ENCODE measurements around the gene DRG1. TPM values are rescaled to one million over a fixed set of nuclear protein-coding genes. Genes with fewer than 3 reads are reported as not detected.

The DRG1 gene
- total and polyA plus RNA-seq, 10 of the 15 experiments (the other 5 are each of a cell fraction or from before 2014, with no cell fraction given): 59.7 to 147 (median 85.8) TPM

DNA sequence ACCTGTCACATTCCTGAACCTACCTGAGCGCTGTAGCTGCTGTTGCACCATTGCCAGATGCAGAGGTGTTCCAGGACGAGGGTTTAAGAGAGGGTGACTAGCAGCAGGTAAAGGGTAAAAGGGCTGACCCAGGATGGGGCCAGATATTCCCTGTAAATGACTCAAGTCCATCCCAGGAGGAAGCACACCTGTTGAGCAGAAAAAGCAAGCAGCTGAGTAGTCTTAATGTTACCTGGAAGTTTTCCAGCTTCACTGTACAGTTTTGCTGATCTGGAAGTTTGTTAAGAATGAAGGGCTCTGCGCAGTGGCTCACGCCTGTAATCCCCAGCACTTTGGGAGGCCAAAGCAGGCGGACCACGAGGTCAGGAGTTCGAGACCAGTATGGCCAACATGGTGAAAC is 41.3 kb downstream of the DRG1 start:
- FAIRE-seq: no peak
- RAD21 ChIA-PET (ENCODE audit: unreplicated experiment): no interaction called here

More for the DNA sequence above, 41.3 kb downstream of the DRG1 start:
- TF ChIP-seq SMAD5 (IDR thresholded peaks at IDR 0.05; ENCODE audit: low read depth) (no peak), ZNF217 (IDR thresholded peaks at IDR 0.05) (no peak), RELA (IDR thresholded peaks at IDR 0.05; ENCODE audit: borderline replicate concordance, partially characterized antibody) (no peak), RBBP5 (conservative IDR thresholded peaks at IDR 0.05) (no peak), E4F1 (IDR thresholded peaks at IDR 0.05; ENCODE audit: borderline replicate concordance, partially characterized antibody) (no peak), CEBPB (IDR thresholded peaks at IDR 0.05; ENCODE audit: borderline replicate concordance in 1 of 2, low read depth in 2 of 2, low read length in 2 of 2) (no peak)
- TF ChIP-seq, protein P1, sequence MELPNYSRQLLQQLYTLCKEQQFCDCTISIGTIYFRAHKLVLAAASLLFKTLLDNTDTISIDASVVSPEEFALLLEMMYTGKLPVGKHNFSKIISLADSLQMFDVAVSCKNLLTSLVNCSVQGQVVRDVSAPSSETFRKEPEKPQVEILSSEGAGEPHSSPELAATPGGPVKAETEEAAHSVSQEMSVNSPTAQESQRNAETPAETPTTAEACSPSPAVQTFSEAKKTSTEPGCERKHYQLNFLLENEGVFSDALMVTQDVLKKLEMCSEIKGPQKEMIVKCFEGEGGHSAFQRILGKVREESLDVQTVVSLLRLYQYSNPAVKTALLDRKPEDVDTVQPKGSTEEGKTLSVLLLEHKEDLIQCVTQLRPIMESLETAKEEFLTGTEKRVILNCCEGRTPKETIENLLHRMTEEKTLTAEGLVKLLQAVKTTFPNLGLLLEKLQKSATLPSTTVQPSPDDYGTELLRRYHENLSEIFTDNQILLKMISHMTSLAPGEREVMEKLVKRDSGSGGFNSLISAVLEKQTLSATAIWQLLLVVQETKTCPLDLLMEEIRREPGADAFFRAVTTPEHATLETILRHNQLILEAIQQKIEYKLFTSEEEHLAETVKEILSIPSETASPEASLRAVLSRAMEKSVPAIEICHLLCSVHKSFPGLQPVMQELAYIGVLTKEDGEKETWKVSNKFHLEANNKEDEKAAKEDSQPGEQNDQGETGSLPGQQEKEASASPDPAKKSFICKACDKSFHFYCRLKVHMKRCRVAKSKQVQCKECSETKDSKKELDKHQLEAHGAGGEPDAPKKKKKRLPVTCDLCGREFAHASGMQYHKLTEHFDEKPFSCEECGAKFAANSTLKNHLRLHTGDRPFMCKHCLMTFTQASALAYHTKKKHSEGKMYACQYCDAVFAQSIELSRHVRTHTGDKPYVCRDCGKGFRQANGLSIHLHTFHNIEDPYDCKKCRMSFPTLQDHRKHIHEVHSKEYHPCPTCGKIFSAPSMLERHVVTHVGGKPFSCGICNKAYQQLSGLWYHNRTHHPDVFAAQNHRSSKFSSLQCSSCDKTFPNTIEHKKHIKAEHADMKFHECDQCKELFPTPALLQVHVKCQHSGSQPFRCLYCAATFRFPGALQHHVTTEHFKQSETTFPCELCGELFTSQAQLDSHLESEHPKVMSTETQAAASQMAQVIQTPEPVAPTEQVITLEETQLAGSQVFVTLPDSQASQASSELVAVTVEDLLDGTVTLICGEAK (IDR thresholded peaks at IDR 0.05; ENCODE audit: borderline replicate concordance): no peak
- Histone ChIP-seq H2AFZ (ENCODE audit: control insufficient read depth, low read depth, low read length) (no peak overlapping the region), H3K4me2 (ENCODE audit: control insufficient read depth, insufficient read depth) (no peak overlapping the region), H3K27ac (ENCODE audit: control insufficient read depth, insufficient read depth) (no peak overlapping the region), H3K27me3 (replicated peaks in 1 of 2; ENCODE audit: control insufficient read depth in 2 of 2, insufficient read depth in 2 of 2, low read length in 1 of 2) (no peaks in the 10 kb centered on the region), H3K79me2 (ENCODE audit: control insufficient read depth, insufficient read depth, low read length) (no peaks in the 10 kb centered on the region), H3K4me3 (no peak overlapping the region), H3K9ac (ENCODE audit: control insufficient read depth, insufficient read depth, low read length) (no peak overlapping the region), H4K20me1 (ENCODE audit: control insufficient read depth, insufficient read depth) (no peaks in the 10 kb centered on the region), H3K4me1 (ENCODE audit: control insufficient read depth, insufficient read depth, low read length) (no peaks in the 10 kb centered on the region), H3K36me3 (ENCODE audit: control insufficient read depth in 2 of 2, insufficient read depth in 2 of 2, low read length in 1 of 2) (peaks cover 30 to 48% of the 10 kb centered on the region in 2 experiments), H3K9me3 (replicated peaks; ENCODE audit: control insufficient read depth, insufficient read depth, low read length) (no peaks in the 10 kb centered on the region)
- no peak for DNase-seq (ENCODE audit: low read depth, low spot score)
- POLR2A ChIA-PET: no interaction called here
- no TSS peak for BruUV-seq (replicated peaks)
- SMC1A ChIA-PET (ENCODE audit: uncharacterized antibody, unreplicated experiment): interaction anchor here (0.9 kb wide), 1 partner anchor 11 kb away, joined by 3 read pairs; no protein-coding TSS in a partner anchor
- 92% methylated on average over 7 of the region's 7 CpGs for WGBS (ENCODE audit: insufficient coverage, insufficient replicate concordance, low lambda C conversion rate, missing lambda C conversion rate)
- intact Hi-C loops (cut with micrococcal nuclease; ENCODE audit: unreplicated experiment) (no loop called here), in situ Hi-C loops (cut with MboI) (no loop called here)
- CTCF ChIA-PET: no interaction called here
- ATAC-seq: no peak
